ENCODE measurements around the gene MPP1.
"Not testable (repeated sequence)": the region's sequence is repeated elsewhere in the genome, so short reads cannot be mapped to it uniquely, and the experiment has no call there.

MPP1 gene

DNA sequence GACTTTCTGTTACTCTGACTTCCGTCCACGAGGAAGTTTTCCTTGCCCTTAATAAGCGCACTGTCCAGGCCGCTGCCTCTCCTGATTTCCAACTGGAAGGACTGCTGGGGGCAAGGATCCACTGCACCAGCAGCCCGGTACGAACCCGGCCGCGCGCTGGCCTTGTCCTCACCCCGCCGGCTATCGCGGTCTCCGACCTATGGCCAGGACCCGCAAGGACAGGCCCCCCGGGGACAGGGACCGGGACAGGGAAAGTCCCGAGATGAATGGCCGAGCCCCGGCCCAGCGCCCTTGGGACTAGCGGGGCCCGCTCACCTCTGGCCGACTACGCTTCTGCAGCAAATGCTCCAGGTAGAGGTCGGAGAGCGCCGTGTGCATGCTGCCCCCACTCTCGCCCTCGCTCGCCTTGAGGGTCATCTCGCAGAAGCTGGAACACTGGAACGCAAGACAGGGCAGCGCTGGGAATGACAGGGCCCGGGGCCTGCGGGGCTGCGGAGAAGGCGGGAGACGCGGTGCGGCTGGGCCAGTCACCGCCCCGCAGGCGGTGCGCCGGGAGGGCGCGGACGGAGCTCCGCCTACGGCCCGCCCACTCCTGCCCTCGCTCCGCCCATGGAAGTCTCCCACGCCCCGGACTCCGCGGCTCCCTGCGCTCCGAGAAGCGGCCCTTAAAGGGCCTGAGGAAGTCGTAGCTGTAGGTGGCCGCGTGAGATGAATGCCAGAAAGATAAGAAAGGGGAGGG lies at the start of gene MPP1:
Gene MPP1 (minus strand): TSS at position 529 of the 739 bp plus-strand sequence. CDS start 112 bp downstream, at position 417.
- DNase-seq = peak; percentile 55

DNA sequence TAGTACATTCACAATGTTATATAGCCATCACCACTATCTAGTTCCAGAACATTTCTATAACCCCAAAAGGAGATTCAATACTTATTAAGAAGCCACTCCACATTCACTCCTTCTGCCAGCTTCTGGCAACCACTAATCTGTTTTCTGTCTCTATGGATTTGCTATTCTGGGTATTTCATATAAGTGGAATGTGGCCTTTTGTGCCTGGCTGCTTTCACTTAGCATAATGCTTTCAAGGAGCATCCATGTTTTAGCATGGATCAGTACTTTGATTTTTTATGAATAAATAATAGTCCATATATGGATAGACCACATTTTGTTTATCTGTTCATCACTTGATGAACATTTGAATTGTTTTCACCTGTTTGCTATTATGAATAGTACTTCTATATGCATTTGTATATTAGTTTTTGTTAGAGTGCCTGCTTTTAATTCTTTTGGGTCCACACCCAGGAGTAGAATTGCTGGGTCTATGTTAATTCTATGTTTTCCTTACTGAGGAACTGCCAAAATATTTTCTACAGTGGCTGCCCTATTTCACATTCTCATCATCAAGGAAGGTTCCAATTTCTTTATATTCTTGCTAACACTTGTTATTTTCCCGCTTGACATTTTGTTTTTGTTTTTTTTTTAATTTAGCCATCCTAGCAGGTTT lies 45.8 kb upstream of the MPP1 start:
- no peak for DNase-seq

DNA sequence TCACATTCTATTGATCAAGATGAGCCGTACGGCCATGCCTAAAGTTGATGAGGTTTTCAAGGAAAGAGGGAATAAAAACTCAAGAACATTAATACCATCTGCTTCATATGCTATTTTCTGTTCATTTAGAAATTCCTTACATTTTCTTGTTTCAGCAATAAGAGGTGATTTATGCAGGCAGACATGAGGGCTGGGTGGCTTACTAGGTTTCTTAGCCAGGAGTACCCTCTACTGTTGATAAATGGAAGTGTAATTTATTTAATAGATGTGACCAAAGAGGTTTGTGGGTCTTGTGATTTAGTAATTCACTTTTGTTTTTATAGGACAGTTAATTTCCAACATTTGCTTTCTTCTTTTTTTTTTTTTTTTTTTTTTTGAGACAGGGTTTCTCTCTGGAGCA lies 35.6 kb upstream of the MPP1 start:
- peak; percentile 62 for DNase-seq

DNA sequence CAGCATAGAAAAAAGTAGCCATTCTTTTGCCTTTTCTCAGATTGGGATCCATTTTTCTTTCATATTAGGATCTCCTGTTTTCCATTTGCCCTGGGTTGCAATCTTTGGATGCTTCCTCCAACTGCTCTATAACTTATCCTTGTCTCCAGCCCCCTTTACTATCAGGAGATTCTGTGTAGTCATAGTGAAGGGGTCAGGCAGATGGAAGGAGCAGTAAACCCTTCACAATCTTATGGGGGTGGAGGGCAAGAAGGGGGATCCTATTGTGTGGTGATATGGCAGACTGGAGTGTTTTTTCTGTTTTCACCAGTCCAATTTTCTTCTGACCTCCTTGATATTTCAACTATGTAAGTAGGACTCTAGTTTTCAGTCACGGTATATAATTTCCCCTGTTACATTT lies 30.9 kb upstream of the MPP1 start:
- DNase-seq = no peak

DNA sequence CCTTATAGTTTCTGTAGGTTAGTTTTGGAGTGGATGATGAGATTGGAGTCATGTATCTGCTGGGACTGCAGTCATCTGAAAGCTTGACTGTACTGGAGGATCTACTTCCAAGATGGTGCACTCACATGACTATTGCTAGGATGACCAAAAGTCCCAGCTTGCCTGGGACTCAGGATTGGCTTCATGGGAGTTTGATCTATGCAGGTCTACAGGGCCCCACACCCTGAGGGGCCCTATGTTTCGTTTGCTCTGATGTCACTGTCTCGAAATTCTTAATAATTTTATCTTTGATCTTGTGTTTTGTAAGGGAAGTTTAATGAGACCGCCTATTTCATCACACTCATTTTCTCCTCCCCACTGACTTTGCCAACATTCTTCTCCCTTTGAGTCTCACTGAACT lies 29.3 kb upstream of the MPP1 start, which contains the start of gene SMIM9:
Gene SMIM9 (minus strand): TSS at position 101 of the 400 bp plus-strand sequence. CDS start 3,806 bp downstream, outside the sequence.
- no peak for DNase-seq

DNA sequence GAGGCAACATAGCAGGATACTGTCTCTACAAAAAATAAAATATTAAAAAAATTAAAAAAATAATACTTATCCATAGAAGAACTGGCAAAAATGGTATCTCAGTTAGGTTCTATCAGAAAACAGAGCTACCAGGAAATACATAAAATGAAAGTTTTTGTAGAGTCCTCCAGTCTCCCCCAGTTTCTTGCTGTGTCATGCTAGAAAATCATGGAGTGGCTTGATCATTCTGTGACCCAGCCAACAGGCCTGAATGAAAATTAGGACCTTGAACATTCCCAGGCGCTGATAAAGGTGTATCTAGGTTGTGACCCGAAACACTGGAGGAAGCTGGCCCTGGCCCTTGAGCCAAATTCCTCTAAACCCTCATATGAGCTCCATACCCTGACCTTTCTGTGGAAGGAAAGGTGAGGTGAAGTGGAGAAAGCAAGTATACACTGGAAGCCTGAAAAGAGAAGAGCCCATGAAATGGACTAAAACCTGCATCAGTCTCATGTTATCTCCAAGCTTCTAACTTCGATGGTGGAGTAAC lies 28.5 kb upstream of the MPP1 start:
- no peak for DNase-seq

DNA sequence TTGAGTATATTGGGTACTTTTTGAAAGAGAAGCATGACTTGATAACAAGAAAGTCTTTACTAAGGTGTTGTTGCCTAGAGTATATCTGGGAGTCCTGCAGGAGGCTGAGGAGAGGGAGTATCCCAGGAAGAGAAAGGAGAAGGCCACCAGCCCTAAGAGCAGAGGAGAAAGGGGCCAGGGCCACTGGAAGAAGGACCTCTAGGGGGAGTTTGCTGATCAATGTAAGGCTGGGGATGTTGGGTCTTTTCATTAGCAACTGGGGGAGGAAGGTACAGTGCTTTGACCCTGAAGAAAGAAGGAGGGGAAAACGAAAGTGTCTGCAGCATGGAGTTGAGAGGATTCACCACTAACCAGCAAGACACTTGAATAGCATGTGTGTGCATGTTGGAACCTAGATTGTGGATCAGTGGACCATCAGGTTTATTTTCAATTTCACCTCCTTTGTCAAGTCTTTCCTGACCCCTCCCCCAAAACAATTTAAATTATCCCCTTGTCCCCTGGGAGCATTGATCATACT lies 24.7 kb upstream of the MPP1 start:
- no peak for DNase-seq

DNA sequence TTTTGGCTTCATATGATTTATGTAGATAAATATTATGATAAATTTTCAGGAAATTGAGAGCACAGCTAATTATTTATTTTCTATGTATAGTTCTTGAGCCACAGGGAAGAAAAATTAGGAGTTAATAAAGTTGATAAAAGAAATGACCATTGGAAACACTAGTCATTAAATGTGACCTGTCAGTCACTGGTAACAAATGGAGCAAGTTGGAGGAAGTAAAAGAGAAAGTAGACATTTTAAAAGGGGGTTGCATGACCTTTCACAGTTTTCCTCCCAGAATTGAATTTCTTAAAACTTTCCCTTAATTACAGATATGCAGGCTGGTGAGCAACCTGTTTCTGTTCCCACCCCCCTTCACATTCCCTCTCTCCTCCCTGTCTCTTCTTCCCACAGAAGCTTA lies 23.8 kb upstream of the MPP1 start:
- DNase-seq = no peak

DNA sequence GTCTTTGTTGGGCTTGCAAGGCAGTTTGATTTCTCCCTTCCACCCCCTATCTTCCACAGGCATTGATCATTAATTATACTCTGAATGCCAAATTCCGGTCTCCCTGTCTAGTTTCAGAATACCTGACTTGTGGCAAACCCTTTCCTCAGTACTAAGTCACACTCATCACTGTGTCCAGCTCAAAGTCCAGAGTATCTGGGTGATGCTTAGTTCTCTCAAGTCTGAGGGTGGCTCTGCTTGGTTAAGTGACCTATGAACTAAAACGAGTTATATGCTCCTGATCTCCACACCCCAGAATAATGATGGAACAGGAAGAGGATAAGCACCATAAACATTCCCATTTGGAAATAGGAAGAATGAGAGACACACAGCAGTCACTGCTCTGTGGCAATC lies 22.7 kb upstream of the MPP1 start:
- no peak for DNase-seq

DNA sequence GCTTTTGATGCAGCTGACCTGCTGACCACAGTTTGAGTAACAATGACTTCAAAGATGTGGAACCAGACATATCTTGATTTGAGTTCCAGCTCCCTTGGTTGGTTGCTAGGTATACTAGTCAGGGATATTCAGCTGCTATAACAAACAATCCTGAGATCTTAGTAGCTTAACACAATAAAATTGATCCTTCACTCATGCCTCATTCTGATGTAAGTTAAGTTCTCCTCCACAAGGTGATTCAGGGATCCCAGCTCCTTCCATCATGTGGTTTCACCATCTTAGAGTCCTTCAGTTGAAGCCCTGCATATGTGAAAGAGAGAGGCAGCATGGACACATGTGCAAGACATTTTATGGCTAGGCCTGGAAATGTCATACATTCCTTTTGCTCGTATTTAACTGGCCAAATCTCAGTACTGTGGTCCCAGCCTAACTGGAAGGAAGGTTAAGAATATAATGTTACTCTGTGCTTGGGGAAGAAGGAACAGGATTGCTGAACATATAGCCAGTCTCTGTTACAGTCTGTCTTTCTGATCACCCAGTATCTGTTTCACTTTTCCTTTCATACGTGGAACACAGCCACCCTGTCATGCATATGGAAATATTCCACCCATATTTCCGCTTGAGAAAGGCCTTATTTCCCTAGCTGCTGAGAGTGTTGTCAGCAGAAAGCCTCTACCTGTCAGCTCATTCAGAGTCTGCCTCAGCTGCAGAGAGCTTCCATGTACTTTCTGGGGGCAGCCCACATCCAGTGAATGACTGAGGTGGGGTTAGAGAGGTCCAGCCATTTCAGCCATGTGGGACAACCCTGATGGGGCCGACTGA lies 22.1 kb upstream of the MPP1 start:
- no peak for DNase-seq

DNA sequence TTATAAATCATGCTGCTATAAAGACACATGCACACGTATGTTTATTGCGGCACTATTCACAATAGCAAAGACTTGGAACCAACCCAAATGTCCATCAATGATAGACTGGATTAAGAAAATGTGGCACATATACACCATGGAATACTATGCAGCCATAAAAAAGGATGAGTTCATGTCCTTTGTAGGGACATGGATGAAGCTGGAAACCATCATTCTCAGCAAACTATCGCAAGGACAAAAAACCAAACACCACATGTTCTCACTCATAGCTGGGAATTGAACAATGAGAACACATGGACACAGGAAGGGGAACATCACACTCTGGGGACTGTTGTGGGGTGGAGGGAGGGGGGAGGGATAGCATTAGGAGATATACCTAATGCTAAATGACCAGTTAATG lies 20.3 kb upstream of the MPP1 start:
- not testable (repeated sequence) for DNase-seq

DNA sequence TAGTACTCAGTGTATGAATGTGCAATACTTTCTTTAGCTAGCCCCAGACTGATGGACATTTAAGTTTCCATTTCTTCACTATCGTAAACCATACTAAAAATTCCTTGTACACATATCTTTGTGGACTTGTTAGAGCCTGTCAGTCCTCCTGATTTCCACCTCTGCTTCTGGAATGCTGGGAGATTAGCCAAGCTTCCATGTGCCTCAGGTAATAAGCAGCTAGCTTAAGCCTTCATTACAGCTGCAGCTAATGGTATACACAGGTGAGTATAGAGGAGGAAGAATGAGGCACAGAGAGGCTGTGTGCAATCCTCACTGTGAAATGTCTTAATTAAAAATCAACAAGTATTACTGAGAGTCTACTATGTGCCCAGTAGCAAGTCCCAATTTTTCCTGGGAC lies 19.4 kb upstream of the MPP1 start:
- no peak for DNase-seq

DNA sequence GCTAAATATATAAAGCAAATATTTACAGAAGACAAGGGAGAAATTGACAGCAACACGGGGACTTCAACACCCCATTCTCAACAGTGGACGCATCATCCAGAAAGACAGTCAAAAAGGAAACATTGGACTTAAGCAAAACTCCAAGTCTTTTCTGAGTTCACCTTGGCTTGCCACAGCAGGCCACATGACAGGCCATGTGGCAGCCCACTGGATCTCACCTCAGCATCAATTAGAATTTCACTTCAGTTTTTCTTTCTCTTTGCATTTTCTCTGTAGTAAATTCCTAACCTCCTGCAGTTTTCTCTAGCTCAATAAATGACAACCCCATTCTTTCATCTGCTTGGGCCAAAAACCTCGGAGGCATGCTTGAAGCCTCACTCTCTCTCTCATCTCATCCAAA lies 16.7 kb upstream of the MPP1 start:
- no peak for DNase-seq

DNA sequence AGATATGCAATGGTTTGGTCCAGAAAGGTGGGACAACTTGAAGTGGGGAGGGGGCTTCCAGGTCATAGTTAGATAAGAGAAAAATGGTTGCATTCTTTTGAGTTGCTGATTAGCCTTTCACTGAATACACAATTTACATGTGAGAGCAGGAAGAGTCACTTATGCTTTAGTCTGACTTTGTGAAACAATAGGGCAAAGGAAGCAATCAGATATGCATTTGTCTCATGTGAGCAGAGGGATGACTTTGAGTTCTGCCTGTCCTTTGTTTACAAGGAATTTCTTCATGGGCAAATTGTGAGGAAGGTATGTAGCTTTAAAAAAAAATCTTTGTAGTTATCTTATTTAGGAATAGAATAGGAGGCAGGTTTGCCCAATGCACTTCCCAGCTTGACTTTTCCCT lies 16.2 kb upstream of the MPP1 start:
- no peak for DNase-seq

DNA sequence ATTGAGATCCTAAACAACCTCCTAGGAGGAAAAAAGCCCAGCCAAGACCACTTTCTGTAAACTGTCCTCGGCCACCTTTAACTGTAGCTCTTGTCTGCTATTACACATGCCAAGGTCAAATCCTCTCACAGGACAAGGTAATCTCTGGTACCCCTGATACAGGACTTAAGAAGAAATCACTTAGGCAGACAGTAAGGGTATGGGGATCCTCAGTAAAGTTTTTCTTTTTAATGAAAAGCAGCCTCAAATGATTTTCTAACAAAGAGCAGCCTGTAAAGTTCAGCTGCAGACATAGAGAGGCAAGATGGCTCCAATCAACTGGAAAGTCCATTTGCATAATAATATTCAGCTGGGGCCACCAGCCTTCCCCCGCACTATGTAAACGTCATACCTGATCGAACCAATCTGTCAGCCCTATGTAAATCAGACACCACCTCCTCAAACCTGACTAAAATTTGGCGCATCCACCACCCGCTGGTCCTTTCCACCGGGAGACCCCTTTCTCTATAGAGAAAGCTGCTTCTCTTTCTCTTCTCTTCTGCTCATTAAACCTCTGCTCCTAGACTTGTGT lies 14.6 kb upstream of the MPP1 start:
- no peak for DNase-seq

DNA sequence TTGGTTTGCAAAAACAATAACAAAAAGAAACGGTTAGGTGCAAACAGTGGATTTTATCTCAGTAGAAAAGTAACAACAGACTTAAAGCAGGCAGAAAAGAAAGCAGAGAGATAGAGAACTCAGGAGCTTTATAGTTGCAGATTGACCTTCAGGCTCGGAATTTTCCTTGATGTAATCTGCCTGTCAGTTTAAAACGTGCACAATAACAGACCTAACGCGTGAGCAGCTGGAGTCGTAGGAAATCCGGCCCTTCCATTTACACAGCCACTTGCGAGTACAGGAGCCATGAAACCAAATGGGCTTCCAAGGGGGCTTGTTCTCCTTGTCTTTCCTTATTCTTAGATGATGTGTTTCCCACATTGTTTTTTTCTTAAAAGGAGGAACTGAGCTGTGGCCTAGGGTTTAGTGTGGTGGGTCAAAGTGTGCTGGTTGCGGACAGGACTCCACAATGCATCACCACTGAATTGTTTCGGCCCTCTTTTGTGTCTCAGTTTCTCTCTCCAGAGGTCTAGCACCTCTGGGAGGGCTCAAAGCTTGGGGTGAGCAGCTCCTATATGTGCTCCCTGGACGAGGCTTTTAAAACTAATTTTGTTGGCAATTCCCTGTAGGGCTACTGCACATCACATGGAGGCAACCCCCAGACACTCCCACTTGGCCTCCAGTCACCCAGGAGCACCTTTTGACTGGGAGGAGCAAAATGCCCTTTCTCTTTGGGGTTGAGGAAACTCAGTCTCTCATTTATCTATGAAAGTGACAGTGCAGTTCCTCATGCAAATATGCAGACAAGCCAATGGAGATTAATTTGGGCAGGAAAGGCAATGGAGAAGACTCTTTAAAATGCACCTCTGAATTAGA lies 13.9 kb upstream of the MPP1 start:
- no peak for DNase-seq

DNA sequence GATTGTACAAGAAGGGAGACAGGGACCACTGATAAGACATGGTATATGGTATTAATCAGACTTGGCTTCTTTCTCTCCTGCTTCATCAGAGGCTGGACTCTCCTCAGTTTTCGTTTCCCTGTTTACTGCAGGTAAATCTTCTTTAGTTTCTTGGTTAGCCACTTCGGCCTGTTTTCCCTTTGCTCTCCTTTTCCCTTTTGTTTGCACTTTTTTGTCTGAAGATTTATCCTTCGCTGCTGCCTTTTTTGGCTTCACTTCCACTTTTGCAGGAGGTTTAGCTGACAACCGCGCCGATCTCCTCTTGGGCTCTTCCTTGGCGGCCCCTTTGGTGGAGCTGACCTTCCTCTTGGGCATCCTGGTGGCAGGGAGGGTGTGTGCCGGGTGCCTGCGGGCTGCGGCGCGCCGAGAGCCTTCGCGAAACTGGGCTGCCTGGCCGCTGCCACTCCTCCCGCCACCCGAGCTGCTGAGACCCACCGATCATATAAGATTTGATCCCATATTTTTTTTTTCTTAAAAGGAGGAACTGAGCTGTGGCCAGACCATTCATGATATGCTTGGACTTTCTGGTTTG lies 11.8 kb upstream of the MPP1 start:
- not testable (repeated sequence) for DNase-seq

DNA sequence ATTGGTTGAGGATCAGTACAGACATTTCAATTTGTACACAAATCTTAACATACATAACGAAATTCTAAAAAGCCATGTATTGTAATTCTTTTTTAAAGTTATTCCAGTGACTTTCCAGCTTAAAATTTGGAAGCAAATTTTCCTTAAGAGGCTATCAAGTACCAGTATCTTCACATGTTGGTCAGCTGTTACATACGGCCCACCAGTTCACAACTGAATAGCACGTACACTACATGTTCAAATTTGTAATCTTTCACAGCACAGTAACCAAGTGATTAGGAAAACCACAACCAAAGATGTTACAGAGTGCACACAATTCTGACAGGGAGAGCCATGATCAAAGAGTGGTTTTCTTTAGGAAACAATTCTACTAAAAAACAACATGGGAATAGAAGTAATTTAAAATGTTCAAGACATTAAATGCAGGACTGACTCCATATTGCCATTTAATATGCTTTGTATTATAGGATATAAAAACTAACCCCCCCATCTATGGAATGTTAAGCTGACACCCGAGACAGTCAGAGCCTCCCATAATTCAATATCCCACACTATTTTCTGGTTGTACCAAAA lies 11.1 kb upstream of the MPP1 start:
- not testable (repeated sequence) for DNase-seq

DNA sequence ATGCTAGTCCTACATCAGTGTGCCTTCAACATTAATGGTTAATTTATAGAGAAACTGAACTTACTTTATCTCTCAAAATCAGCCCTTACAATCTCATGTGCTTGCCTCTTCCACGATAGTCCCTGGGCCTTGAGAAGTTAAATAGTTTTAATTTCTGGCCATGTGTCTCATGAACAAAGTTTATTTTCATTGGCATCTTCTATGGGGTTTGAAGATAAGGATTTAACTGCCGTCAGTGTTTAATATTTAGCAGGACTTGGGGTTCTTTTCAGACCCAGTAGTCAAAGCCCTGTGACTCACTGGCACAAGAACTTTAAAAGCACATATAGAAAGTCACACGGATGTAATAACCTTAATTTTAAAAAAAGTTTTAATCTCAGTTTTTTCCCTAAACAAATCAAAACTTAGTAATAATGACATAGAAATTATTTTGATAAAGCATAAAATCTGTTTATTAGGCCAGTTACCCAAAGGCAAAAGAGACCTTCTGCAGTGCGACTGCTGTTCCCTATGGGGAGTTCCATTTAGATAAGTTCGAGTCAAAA lies 10.1 kb upstream of the MPP1 start:
- DNase-seq = no peak

DNA sequence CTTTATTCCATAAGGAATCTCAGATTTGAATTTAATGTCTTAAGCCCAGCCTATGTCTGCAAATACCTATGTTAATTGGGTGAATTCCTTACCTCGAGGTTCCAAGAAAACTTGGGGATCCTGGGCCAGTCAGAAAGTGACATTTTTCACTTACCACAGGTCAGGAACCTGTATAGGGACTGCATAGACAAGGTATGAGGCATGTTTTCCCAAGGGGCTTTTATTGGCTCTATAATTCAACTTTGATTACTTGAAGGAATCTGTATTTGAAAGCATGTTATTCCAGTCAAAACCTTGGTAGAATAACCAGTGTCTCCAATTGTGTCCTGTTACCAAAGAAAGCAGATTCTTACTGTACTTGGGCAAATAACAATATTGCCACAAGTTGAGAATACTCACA lies 8.5 kb upstream of the MPP1 start:
- DNase-seq = no peak

Measured in fibroblast of skin of right quadriceps (primary cell).